BLaER1 treated with 17β-estradiol and CSF1 and Interleukin-3, amounts not matched to agents 10 nM and 100 nM (cell line): ENCODE results near the gene RAB4A.

Experiments
- H3K27ac ChIP-seq, 11 experiments: shearing (Covaris generic); formaldehyde crosslinking; 2 replicates each; pipeline ENCODE4 v1.8.1; 2022
- H3K27me3 ChIP-seq, 11 experiments: shearing (Covaris generic); formaldehyde crosslinking; 2 replicates each; pipeline ENCODE4 v1.8.1; 2022
- H3K36me3 ChIP-seq, 11 experiments: shearing (Covaris generic); formaldehyde crosslinking; 2 replicates each; pipeline ENCODE4 v1.8.1; 2022
- H3K4me1 ChIP-seq, 10 experiments: shearing (Covaris generic); formaldehyde crosslinking; 2 replicates each; pipeline ENCODE4 v1.8.1; 2022
- H3K4me2 ChIP-seq, 11 experiments: shearing (Covaris generic); formaldehyde crosslinking; 2 replicates each; pipeline ENCODE4 v1.8.1; 2022
- H3K4me3 ChIP-seq, 10 experiments: shearing (Covaris generic); formaldehyde crosslinking; 2 replicates each; pipeline ENCODE4 v1.8.1; 2022
- H3K9ac ChIP-seq, 11 experiments: shearing (Covaris generic); formaldehyde crosslinking; 2 replicates each; pipeline ENCODE4 v1.8.1; 2022
- H3K9me3 ChIP-seq, 11 experiments: shearing (Covaris generic); formaldehyde crosslinking; replicated peaks in 1 of 11; 2 replicates each; pipeline ENCODE4 v1.8.1; 2022
- H4K20me1 ChIP-seq, 11 experiments: shearing (Covaris generic); formaldehyde crosslinking; 2 replicates each; pipeline ENCODE4 v1.8.1; 2022
- Cebpa-rat ChIP-seq, 11 experiments: shearing (Covaris generic); IDR thresholded peaks; 2 replicates each; pipeline ENCODE4 v1.8.1; 2022

The RAB4A gene

GRCh38 chr1:229273507-229274232, 2.8 kb downstream of the RAB4A start:
- Histone ChIP-seq H3K27me3 (peaks cover 37 to 55% (median 47%) of the 10 kb centered on the region in 11 experiments), H3K36me3 (no peaks in the 10 kb centered on the region), H4K20me1 (peaks cover 5 to 54% (median 30%) of the 10 kb centered on the region in 11 experiments; a peak in 16 of 22 replicates), H3K4me1 (peaks cover 16 to 23% (median 21%) of the 10 kb centered on the region in 10 experiments), H3K4me3 (no peak overlapping the region), H3K9ac (no peak overlapping the region), H3K9me3 (no peaks in the 10 kb centered on the region; a peak in 1 of 22 replicates), H3K27ac (no peak overlapping the region), H3K4me2 (peak overlapping the region in 9 of 11 experiments; percentile 4 to 82 (median 73); a peak in 13 of 22 replicates)
- TF ChIP-seq Cebpa-rat (IDR thresholded peaks at IDR 0.05) = no peak

GRCh38 chr1:229275005-229275404, 4.1 kb downstream of the RAB4A start:
- no peak overlapping the region for H3K4me2 ChIP-seq
- no peak for TF ChIP-seq Cebpa-rat (IDR thresholded peaks at IDR 0.05)
- H3K27ac ChIP-seq = no peak overlapping the region
- H3K27me3 ChIP-seq = peaks cover 32 to 43% (median 38%) of the 10 kb centered on the region in 11 experiments
- H3K36me3 ChIP-seq = no peaks in the 10 kb centered on the region
- H4K20me1 ChIP-seq = peaks cover 8 to 61% (median 37%) of the 10 kb centered on the region in 11 experiments; a peak in 17 of 22 replicates
- no peaks in the 10 kb centered on the region; a peak in 1 of 22 replicates for H3K9me3 ChIP-seq
- no peak overlapping the region for H3K4me3 ChIP-seq
- H3K4me1 ChIP-seq = peaks cover 16 to 23% (median 21%) of the 10 kb centered on the region in 10 experiments
- no peak overlapping the region for H3K9ac ChIP-seq

- no peak overlapping the region for H3K27ac ChIP-seq
- peaks cover 0 to 2% (median 0%) of the 10 kb centered on the region in 11 experiments; a peak in 1 of 22 replicates for H3K9me3 ChIP-seq
- H4K20me1 ChIP-seq = peaks cover 4 to 60% (median 31%) of the 10 kb centered on the region in 11 experiments; a peak in 17 of 22 replicates
- H3K4me1 ChIP-seq = peaks cover 0 to 6% (median 5%) of the 10 kb centered on the region in 10 experiments; a peak in 11 of 20 replicates
- no peak for TF ChIP-seq Cebpa-rat (IDR thresholded peaks at IDR 0.05)
- H3K4me2 ChIP-seq = no peak overlapping the region
- no peaks in the 10 kb centered on the region for H3K36me3 ChIP-seq
- no peak overlapping the region for H3K4me3 ChIP-seq
- peaks cover 0 to 11% (median 6%) of the 10 kb centered on the region in 11 experiments; a peak in 17 of 22 replicates for H3K27me3 ChIP-seq
- no peak overlapping the region for H3K9ac ChIP-seq
Measured at GRCh38 chr1:229278120-229278741, 7.3 kb downstream of the RAB4A start.

DNA sequence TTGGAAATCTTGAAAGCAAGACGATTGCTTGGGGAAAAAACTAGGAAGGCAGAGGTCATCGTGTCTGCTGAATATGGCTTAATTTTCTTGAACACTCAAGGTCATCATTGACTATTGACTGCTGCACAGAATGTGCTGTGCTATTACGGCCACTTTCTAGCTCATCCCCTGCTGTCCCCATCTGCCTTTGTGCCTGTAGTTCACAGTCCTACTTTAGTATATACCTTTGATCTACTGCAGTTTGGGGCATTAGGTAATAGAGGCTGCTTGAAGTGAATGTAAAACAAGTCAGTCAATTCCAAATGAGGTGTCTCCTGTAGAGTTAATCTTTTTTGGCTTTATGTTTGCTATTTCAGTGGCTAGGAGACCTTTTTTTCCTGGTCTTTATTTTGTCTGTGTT, 8.3 kb downstream of the RAB4A start:
- Histone ChIP-seq H4K20me1 (peaks cover 4 to 55% (median 31%) of the 10 kb centered on the region in 11 experiments; a peak in 17 of 22 replicates), H3K4me2 (no peak overlapping the region), H3K4me3 (no peak overlapping the region), H3K27me3 (0 out of 22 replicates have a peak, but pooled peaks cover 0 to 3% (median 0%) of the 10 kb centered on the region in 11 experiments), H3K9ac (no peak overlapping the region), H3K36me3 (no peaks in the 10 kb centered on the region), H3K9me3 (peaks cover 0 to 5% (median 0%) of the 10 kb centered on the region in 11 experiments; a peak in 1 of 22 replicates), H3K4me1 (no peaks in the 10 kb centered on the region; a peak in 1 of 20 replicates), H3K27ac (no peak overlapping the region)
- TF ChIP-seq Cebpa-rat (IDR thresholded peaks at IDR 0.05) = no peak

- Histone ChIP-seq H3K27me3 (no peaks in the 10 kb centered on the region), H3K9ac (no peak overlapping the region), H3K4me3 (no peak overlapping the region), H3K4me2 (no peak overlapping the region), H3K4me1 (peaks cover 0 to under 1% (median 0%) of the 10 kb centered on the region in 10 experiments; a peak in 1 of 20 replicates), H4K20me1 (peaks cover 4 to 60% (median 31%) of the 10 kb centered on the region in 11 experiments; a peak in 17 of 22 replicates), H3K9me3 (peaks cover 0 to 5% (median 0%) of the 10 kb centered on the region in 11 experiments; a peak in 1 of 22 replicates), H3K27ac (no peak overlapping the region), H3K36me3 (no peaks in the 10 kb centered on the region)
- no peak for TF ChIP-seq Cebpa-rat (IDR thresholded peaks at IDR 0.05)
Measured at GRCh38 chr1:229280037-229280828, 9.3 kb downstream of the RAB4A start.

GRCh38 chr1:229280921-229281320, 10.0 kb downstream of the RAB4A start:
- Histone ChIP-seq H3K9me3 (peaks cover 0 to 5% (median 0%) of the 10 kb centered on the region in 11 experiments; a peak in 1 of 22 replicates), H4K20me1 (peaks cover 4 to 63% (median 31%) of the 10 kb centered on the region in 11 experiments; a peak in 17 of 22 replicates), H3K9ac (no peak overlapping the region), H3K36me3 (no peaks in the 10 kb centered on the region), H3K27ac (no peak overlapping the region), H3K4me1 (peaks cover 0 to 7% (median 0%) of the 10 kb centered on the region in 10 experiments; a peak in 5 of 20 replicates), H3K4me3 (no peak overlapping the region), H3K4me2 (no peak overlapping the region), H3K27me3 (no peaks in the 10 kb centered on the region)
- no peak for TF ChIP-seq Cebpa-rat (IDR thresholded peaks at IDR 0.05)

- no peak overlapping the region for H3K9ac ChIP-seq
- no peak overlapping the region for H3K4me3 ChIP-seq
- TF ChIP-seq Cebpa-rat (IDR thresholded peaks at IDR 0.05) = no peak
- no peak overlapping the region for H3K27ac ChIP-seq
- peaks cover 3 to 58% (median 31%) of the 10 kb centered on the region in 11 experiments; a peak in 17 of 22 replicates for H4K20me1 ChIP-seq
- peaks cover 0 to 13% (median 0%) of the 10 kb centered on the region in 10 experiments; a peak in 5 of 20 replicates for H3K4me1 ChIP-seq
- H3K4me2 ChIP-seq = no peak overlapping the region
- peaks cover 0 to 5% (median 0%) of the 10 kb centered on the region in 11 experiments; a peak in 1 of 22 replicates for H3K9me3 ChIP-seq
- no peaks in the 10 kb centered on the region for H3K36me3 ChIP-seq
- no peaks in the 10 kb centered on the region for H3K27me3 ChIP-seq
Measured at GRCh38 chr1:229281339-229281926, 10.5 kb downstream of the RAB4A start.

DNA sequence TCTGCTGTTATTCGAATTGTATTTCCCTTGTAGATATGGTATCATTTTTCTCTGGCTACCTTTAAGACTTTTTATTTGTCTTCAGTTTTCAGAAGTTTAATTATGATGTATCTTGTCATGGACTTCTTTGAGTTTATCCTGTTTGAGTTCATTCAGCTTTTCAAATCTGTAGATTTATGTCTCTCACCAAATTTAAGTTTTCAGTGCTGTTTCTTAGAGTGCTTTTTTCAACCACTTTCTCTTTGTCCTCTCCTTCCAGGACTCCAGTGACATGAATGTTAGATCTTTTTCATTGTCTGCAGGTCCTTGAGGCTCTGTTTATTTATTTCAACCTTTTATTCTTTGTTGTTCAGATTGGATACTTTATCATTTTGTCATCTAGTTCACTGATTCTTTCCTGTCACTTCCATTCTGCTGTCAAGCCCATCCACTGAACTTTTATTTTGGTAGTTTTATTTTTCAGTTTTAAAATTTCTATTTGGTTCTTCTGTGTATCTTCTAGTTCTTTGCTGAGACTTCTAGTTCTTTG, 11.4 kb downstream of the RAB4A start:
- no peak overlapping the region for H3K9ac ChIP-seq
- H3K4me3 ChIP-seq = no peak overlapping the region
- H3K27me3 ChIP-seq = no peaks in the 10 kb centered on the region
- peaks cover 0 to 22% (median 0%) of the 10 kb centered on the region in 10 experiments; a peak in 6 of 20 replicates for H3K4me1 ChIP-seq
- no peaks in the 10 kb centered on the region for H3K36me3 ChIP-seq
- H3K27ac ChIP-seq = no peak overlapping the region
- no peak for TF ChIP-seq Cebpa-rat (IDR thresholded peaks at IDR 0.05)
- H4K20me1 ChIP-seq = peaks cover 0 to 61% (median 28%) of the 10 kb centered on the region in 11 experiments; a peak in 17 of 22 replicates
- no peak overlapping the region for H3K4me2 ChIP-seq
- H3K9me3 ChIP-seq = peaks cover 0 to 5% (median 0%) of the 10 kb centered on the region in 11 experiments; a peak in 1 of 22 replicates
